ENCODE results near the gene GATAD2A. TPM values are rescaled to one million over a fixed set of nuclear protein-coding genes. Genes with fewer than 3 reads are reported as not detected.

Gene GATAD2A
- total and polyA plus RNA-seq, 8 donors, result 9.3 to 119 (median 20.2) TPM

- Histone ChIP-seq H3K27me3 (no peaks in the 10 kb centered on the region), H3K4me3 (no peak overlapping the region), H3K9me3 (no peaks in the 10 kb centered on the region), H3K36me3 (peaks cover 0 to 4% (median 0%) of the 10 kb centered on the region in 4 donors), H3K4me1 (peaks cover 23 to 69% (median 51%) of the 10 kb centered on the region in 4 donors), H3K27ac (peak overlapping the region; percentile 5 to 74 (median 55))
- no peak for TF ChIP-seq POLR2A (IDR thresholded peaks at IDR 0.05)
- TF ChIP-seq CTCF (IDR thresholded peaks at IDR 0.05), result no peak
- TF ChIP-seq POLR2AphosphoS5 (IDR thresholded peaks at IDR 0.05), result no peak
- TF ChIP-seq EP300 (IDR thresholded peaks at IDR 0.05), result no peak
- WGBS, 5 donors, result 53 to 65% (median 58%) methylated on average over 3 to 4 of the region's 4 CpGs
- peak; percentile 56 to 62 for DNase-seq
- intact Hi-C loops (cut with DNase I; ENCODE audit: low total_unique reads), result no loop called here
These were observed 39.2 kb downstream of the GATAD2A start for GRCh38 chr19:19444681-19445155.

- Histone ChIP-seq H3K9me3 (no peaks in the 10 kb centered on the region), H3K36me3 (peaks cover 0 to 4% (median 0%) of the 10 kb centered on the region in 4 donors), H3K27me3 (no peaks in the 10 kb centered on the region), H3K4me1 (peaks cover 23 to 73% (median 51%) of the 10 kb centered on the region in 4 donors), H3K4me3 (no peak overlapping the region), H3K27ac (peak overlapping the region; percentile 5 to 74 (median 55))
- TF ChIP-seq POLR2A (IDR thresholded peaks at IDR 0.05), result no peak
- intact Hi-C loops (cut with DNase I; ENCODE audit: low total_unique reads), result no loop called here
- 0 to 26% (median 11%) methylated on average over 1 of the region's 1 CpG for WGBS, 5 donors
- no peak for DNase-seq
These were observed 39.8 kb downstream of the GATAD2A start for GRCh38 chr19:19445288-19445687.

GRCh38 chr19:19445911-19446361, 40.5 kb downstream of the GATAD2A start:
- no peak for TF ChIP-seq POLR2AphosphoS5 (IDR thresholded peaks at IDR 0.05)
- no peak for TF ChIP-seq EP300 (IDR thresholded peaks at IDR 0.05)
- TF ChIP-seq POLR2A (IDR thresholded peaks at IDR 0.05), result no peak
- TF ChIP-seq CTCF (IDR thresholded peaks at IDR 0.05), result no peak
- no peak overlapping the region for H3K4me3 ChIP-seq
- no peaks in the 10 kb centered on the region for H3K27me3 ChIP-seq
- 78 to 83% (median 79%) methylated on average over 9 of the region's 9 CpGs for WGBS, 5 donors
- intact Hi-C loops (cut with DNase I; ENCODE audit: low total_unique reads), result no loop called here
- no peak for DNase-seq
- peaks cover 0 to 4% (median 0%) of the 10 kb centered on the region in 4 donors for H3K36me3 ChIP-seq
- H3K9me3 ChIP-seq, result no peaks in the 10 kb centered on the region
- peaks cover 23 to 72% (median 55%) of the 10 kb centered on the region in 4 donors for H3K4me1 ChIP-seq
- peak overlapping the region in 2 of 5 donors; percentile 25 to 74 for H3K27ac ChIP-seq

- peak overlapping the region in 3 of 5 donors; percentile 21 to 60 (median 47) for H3K27ac ChIP-seq
- TF ChIP-seq CTCF (IDR thresholded peaks at IDR 0.05), result no peak
- no peak for TF ChIP-seq EP300 (IDR thresholded peaks at IDR 0.05)
- TF ChIP-seq POLR2AphosphoS5 (IDR thresholded peaks at IDR 0.05), result no peak
- TF ChIP-seq POLR2A (IDR thresholded peaks at IDR 0.05), result no peak
- H3K4me1 ChIP-seq, result peaks cover 25 to 82% (median 62%) of the 10 kb centered on the region in 4 donors
These were observed 41.4 kb downstream of the GATAD2A start for GRCh38 chr19:19446655-19447437.

More at GRCh38 chr19:19446655-19447437, 41.4 kb downstream of the GATAD2A start:
- Histone ChIP-seq H3K27me3 (no peaks in the 10 kb centered on the region), H3K9me3 (no peaks in the 10 kb centered on the region), H3K36me3 (peaks cover 0 to 4% (median 0%) of the 10 kb centered on the region in 4 donors), H3K4me3 (no peak overlapping the region)
- no peak for DNase-seq
- intact Hi-C loops (cut with DNase I; ENCODE audit: low total_unique reads), result no loop called here
- WGBS, 5 donors, result 66 to 84% (median 73%) methylated on average over 9 of the region's 9 CpGs

Measured in stomach (tissue), 9 donors.